Neural progenitor cell (in vitro differentiated cells): Measurements from ENCODE around the gene TET2.

ENCODE experiments used
- CTCF ChIP-seq: fragments of 200-600 bp; sonication (generic); IDR thresholded peaks from 2 replicates; pipeline ENCODE4 v1.5.1; 2017; ENCODE audit warnings: antibody characterized with exemption, mild to moderate bottlenecking
- EZH2 ChIP-seq: fragments of 200-600 bp; sonication (generic); IDR thresholded peaks from 2 replicates; pipeline ENCODE4 v1.6.1; 2017; ENCODE audit warnings: antibody characterized with exemption, mild to moderate bottlenecking, moderate library complexity
- EZH2phosphoT487 ChIP-seq: fragments of 200-600 bp; sonication (generic); IDR thresholded peaks from 2 replicates; pipeline ENCODE4 v1.6.1; 2017; ENCODE audit warnings: antibody characterized with exemption

- TF ChIP-seq CTCF, result no peak
- TF ChIP-seq EZH2phosphoT487, result no peak
- TF ChIP-seq EZH2, result no peak
Observed at GRCh38 chr4:105148776-105149175, 2.1 kb downstream of the TET2 start.
